ENCODE measurements around the gene PIGT. TPM values are rescaled to one million over a fixed set of nuclear protein-coding genes. Genes with fewer than 3 reads are reported as not detected.
A peak's percentile ranks its signal among the peaks of the same experiment; 100 is the strongest.

The PIGT gene
- total RNA-seq, 2 donors from 2014 or later, result 34.4 to 67.9 TPM

- H3K4me1 Mint-ChIP-seq, result no peaks in the 10 kb centered on the region
- no peaks in the 10 kb centered on the region for H3K9me3 Mint-ChIP-seq
- H3K36me3 Mint-ChIP-seq (ENCODE audit: low read depth), result peaks cover 36% of the 10 kb centered on the region
- no peak overlapping the region for H3K27ac Mint-ChIP-seq
- no peak for ATAC-seq (replicated peaks)
- H3K4me3 Mint-ChIP-seq, result no peak overlapping the region
- no peaks in the 10 kb centered on the region for H3K27me3 Mint-ChIP-seq
Measured at GRCh38 chr20:45429618-45430017, 13.7 kb downstream of the PIGT start.

GRCh38 chr20:45432294-45432693 is 16.4 kb downstream of the PIGT start:
- no peak for ATAC-seq (replicated peaks)
- no peaks in the 10 kb centered on the region for H3K27me3 Mint-ChIP-seq
- H3K4me1 Mint-ChIP-seq, result no peaks in the 10 kb centered on the region
- no peak overlapping the region for H3K27ac Mint-ChIP-seq
- H3K4me3 Mint-ChIP-seq, result no peak overlapping the region
- no peaks in the 10 kb centered on the region for H3K9me3 Mint-ChIP-seq
- peaks cover 11% of the 10 kb centered on the region for H3K36me3 Mint-ChIP-seq (ENCODE audit: low read depth)

GRCh38 chr20:45433316-45433715 is 17.4 kb downstream of the PIGT start:
- no peak overlapping the region for H3K27ac Mint-ChIP-seq
- no peak overlapping the region for H3K4me3 Mint-ChIP-seq
- no peak for ATAC-seq (replicated peaks)
- no peaks in the 10 kb centered on the region for H3K9me3 Mint-ChIP-seq
- H3K4me1 Mint-ChIP-seq, result no peaks in the 10 kb centered on the region
- H3K36me3 Mint-ChIP-seq (ENCODE audit: low read depth), result peaks cover 11% of the 10 kb centered on the region
- H3K27me3 Mint-ChIP-seq, result no peaks in the 10 kb centered on the region

DNA sequence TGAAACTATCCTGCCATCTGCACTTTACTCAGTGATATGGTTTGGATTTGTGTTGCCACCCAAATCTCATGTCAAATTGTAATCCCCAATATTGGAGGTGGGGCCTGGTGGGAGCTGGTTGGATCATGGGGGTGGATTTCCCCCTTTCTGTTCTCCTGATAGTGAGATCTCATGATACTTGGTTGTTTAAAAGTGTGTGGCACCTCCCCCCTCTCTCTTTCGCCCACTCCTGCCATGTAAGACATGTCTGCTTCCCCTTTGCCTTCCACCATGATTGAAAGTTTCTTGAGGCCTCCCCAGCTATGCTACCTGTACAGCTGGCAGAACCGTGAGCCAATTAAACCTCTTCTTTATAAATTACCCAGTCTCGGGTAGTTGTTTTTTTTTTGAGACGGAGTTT is 18.0 kb downstream of the PIGT start:
- Mint-ChIP-seq H3K4me1 (no peaks in the 10 kb centered on the region), H3K9me3 (no peaks in the 10 kb centered on the region), H3K4me3 (no peak overlapping the region), H3K36me3 (ENCODE audit: low read depth) (peaks cover 11% of the 10 kb centered on the region), H3K27ac (peak overlapping the region; percentile 46), H3K27me3 (no peaks in the 10 kb centered on the region)
- ATAC-seq (replicated peaks), result no peak

GRCh38 chr20:45436732-45437485 is 21.0 kb downstream of the PIGT start:
- no peaks in the 10 kb centered on the region for H3K4me1 Mint-ChIP-seq
- H3K27me3 Mint-ChIP-seq, result no peaks in the 10 kb centered on the region
- peak overlapping the region; percentile 48 for H3K27ac Mint-ChIP-seq
- H3K9me3 Mint-ChIP-seq, result no peaks in the 10 kb centered on the region
- H3K36me3 Mint-ChIP-seq (ENCODE audit: low read depth), result peaks cover 5% of the 10 kb centered on the region
- peak overlapping the region; percentile 79 for H3K4me3 Mint-ChIP-seq
- peak; percentile 100 for ATAC-seq (replicated peaks)

DNA sequence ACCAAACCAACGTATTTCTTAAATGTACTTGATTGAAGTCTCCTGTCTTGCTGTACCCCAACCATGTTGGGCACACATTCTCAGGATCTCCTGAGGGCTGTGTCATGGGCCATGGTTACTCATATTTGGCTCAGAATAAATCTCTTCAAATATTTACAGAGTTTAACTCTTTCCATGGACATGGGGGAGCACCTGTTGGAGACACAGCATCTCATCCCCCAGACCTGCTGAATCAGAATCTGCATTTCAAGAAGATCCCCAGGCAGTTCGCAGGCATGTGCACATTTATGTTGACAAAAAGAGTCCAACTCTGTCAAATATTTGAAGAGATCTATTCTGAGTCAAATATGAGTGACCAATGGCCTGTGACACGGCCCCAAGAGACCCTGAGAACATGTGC is 24.5 kb downstream of the PIGT start:
- Mint-ChIP-seq H3K36me3 (ENCODE audit: low read depth) (no peaks in the 10 kb centered on the region), H3K27me3 (no peaks in the 10 kb centered on the region), H3K27ac (no peak overlapping the region), H3K9me3 (no peaks in the 10 kb centered on the region), H3K4me1 (peaks cover 6% of the 10 kb centered on the region), H3K4me3 (no peak overlapping the region)
- ATAC-seq (replicated peaks), result no peak

GRCh38 chr20:45440891-45441685 is 25.1 kb downstream of the PIGT start:
- Mint-ChIP-seq H3K27ac (no peak overlapping the region), H3K27me3 (peaks cover 4% of the 10 kb centered on the region), H3K4me1 (peaks cover 6% of the 10 kb centered on the region), H3K36me3 (ENCODE audit: low read depth) (no peaks in the 10 kb centered on the region), H3K9me3 (no peaks in the 10 kb centered on the region), H3K4me3 (no peak overlapping the region)
- ATAC-seq (replicated peaks), result no peak

GRCh38 chr20:45441746-45442145 is 25.8 kb downstream of the PIGT start:
- no peaks in the 10 kb centered on the region for H3K9me3 Mint-ChIP-seq
- H3K4me1 Mint-ChIP-seq, result peaks cover 6% of the 10 kb centered on the region
- H3K27ac Mint-ChIP-seq, result peak overlapping the region; percentile 8
- H3K36me3 Mint-ChIP-seq (ENCODE audit: low read depth), result no peaks in the 10 kb centered on the region
- no peak for ATAC-seq (replicated peaks)
- H3K27me3 Mint-ChIP-seq, result peaks cover 9% of the 10 kb centered on the region
- no peak overlapping the region for H3K4me3 Mint-ChIP-seq

- Mint-ChIP-seq H3K27ac (no peak overlapping the region), H3K9me3 (no peaks in the 10 kb centered on the region), H3K27me3 (peaks cover 14% of the 10 kb centered on the region), H3K4me3 (no peak overlapping the region), H3K36me3 (ENCODE audit: low read depth) (no peaks in the 10 kb centered on the region), H3K4me1 (peaks cover 6% of the 10 kb centered on the region)
- ATAC-seq (replicated peaks), result peak; percentile 61
Measured at GRCh38 chr20:45444050-45444449, 28.1 kb downstream of the PIGT start.

- H3K4me3 Mint-ChIP-seq, result no peak overlapping the region
- no peaks in the 10 kb centered on the region for H3K36me3 Mint-ChIP-seq (ENCODE audit: low read depth)
- H3K27me3 Mint-ChIP-seq, result peaks cover 17% of the 10 kb centered on the region
- peaks cover 6% of the 10 kb centered on the region for H3K4me1 Mint-ChIP-seq
- H3K27ac Mint-ChIP-seq, result no peak overlapping the region
- ATAC-seq (replicated peaks), result peak; percentile 61
- no peaks in the 10 kb centered on the region for H3K9me3 Mint-ChIP-seq
Measured at GRCh38 chr20:45445805-45446562, 30.0 kb downstream of the PIGT start.

- H3K27me3 Mint-ChIP-seq, result peaks cover 21% of the 10 kb centered on the region
- ATAC-seq (replicated peaks), result no peak
- no peaks in the 10 kb centered on the region for H3K36me3 Mint-ChIP-seq (ENCODE audit: low read depth)
- no peak overlapping the region for H3K4me3 Mint-ChIP-seq
- peaks cover 6% of the 10 kb centered on the region for H3K4me1 Mint-ChIP-seq
- H3K9me3 Mint-ChIP-seq, result no peaks in the 10 kb centered on the region
- no peak overlapping the region for H3K27ac Mint-ChIP-seq
Measured at GRCh38 chr20:45448270-45448669, 32.3 kb downstream of the PIGT start.

DNA sequence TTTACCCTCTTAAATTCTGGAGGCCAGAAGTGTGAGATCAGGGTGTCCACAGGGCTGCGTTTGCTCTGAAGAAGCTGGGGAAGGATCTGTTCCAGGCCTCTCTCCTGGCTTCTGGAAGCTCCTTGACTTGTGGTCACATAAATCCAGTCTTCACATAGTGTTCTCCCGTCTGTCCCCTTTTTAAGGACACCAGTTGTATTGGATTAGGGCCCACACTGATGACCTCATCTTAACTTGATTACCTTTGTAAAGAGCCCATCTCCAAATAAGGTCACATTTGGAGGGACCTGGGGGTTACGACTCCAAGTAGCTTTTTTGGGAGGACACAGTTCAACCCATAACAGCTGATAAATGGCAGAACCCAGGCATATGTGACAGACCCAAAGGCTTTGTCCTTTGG is 33.6 kb downstream of the PIGT start:
- Mint-ChIP-seq H3K4me3 (no peak overlapping the region), H3K27me3 (peaks cover 21% of the 10 kb centered on the region), H3K9me3 (no peaks in the 10 kb centered on the region), H3K36me3 (ENCODE audit: low read depth) (no peaks in the 10 kb centered on the region), H3K4me1 (no peaks in the 10 kb centered on the region), H3K27ac (no peak overlapping the region)
- ATAC-seq (replicated peaks), result no peak

DNA sequence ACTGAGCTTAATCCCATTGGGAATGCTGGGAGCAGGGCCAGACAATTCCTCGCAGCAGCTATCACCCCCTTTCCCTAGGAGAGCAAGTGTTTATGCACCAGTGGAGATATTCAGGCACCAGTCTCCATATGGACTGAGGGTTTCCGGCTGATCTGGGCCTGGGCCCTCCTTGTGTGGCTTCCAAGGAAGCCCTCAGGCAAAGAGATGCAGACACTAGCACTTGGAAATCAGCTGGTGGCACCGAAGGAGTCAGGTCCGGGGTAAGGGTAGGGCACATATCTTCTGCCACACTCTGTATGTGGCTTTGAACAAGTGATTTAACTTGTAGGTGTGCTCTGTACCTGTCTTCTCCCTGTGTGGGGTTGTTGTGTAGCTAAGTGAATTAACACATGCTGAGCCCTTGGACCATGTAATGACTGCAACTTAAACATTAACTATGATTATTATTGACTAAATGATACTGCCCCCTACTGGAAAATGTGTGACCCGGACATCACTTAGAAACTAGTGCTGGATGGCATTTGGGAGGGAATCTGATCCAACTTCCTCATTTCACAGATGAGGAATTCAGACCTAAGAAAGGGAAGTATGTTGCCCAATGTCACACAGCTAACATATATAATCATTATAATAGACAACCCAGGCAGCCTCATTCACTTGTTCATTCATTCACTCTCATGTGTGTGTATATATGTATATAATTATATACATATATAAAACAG is 34.3 kb downstream of the PIGT start:
- Mint-ChIP-seq H3K27me3 (peaks cover 21% of the 10 kb centered on the region), H3K4me1 (no peaks in the 10 kb centered on the region), H3K9me3 (no peaks in the 10 kb centered on the region), H3K27ac (no peak overlapping the region), H3K36me3 (ENCODE audit: low read depth) (no peaks in the 10 kb centered on the region), H3K4me3 (no peak overlapping the region)
- ATAC-seq (replicated peaks), result peak; percentile 47

DNA sequence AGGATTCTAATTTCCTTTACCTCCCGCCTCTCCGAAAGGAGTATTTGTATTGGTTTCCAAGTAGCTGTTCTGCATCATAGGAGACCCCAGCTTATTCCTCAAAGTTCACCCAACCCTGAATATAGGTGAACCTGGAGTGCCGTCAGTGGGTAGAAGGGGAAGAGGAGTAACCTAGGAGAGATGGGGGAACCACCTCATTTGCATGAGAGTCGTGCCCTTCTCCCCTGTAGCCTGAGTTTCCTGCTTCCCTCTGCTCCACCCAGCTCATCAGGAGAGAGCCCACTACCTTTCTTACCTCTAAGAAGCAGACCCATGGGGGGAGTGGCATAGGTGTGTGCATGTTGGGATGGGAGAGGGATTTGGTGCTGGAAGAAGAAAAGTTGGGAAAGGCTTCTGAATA is 36.3 kb downstream of the PIGT start:
- Mint-ChIP-seq H3K9me3 (no peaks in the 10 kb centered on the region), H3K4me1 (no peaks in the 10 kb centered on the region), H3K27me3 (peaks cover 12% of the 10 kb centered on the region), H3K36me3 (ENCODE audit: low read depth) (no peaks in the 10 kb centered on the region), H3K27ac (no peak overlapping the region), H3K4me3 (no peak overlapping the region)
- ATAC-seq (replicated peaks), result no peak

Data from activated T-helper 17 cell treated with anti-CD3 and anti-CD28 coated beads, Interleukin-2, amount 50 U/mL, for 72 hours (primary cell).